Measurements from ENCODE around the gene ARL13A.
"Not testable (repeated sequence)": the region's sequence is repeated elsewhere in the genome, so short reads cannot be mapped to it uniquely, and the experiment has no call there.

The ARL13A gene

GRCh38 chrX:100969408-100969807 is at the start of gene ARL13A:
Gene ARL13A, plus strand, starts transcription at chrX:100969708. Its CDS starts 3,982 bp downstream, at chrX:100973690.
- no peak for DNase-seq

- no peak for DNase-seq
Measured at GRCh38 chrX:100924375-100924774, 45.1 kb upstream of the ARL13A start.

GRCh38 chrX:100926453-100926852 is 43.1 kb upstream of the ARL13A start:
- no peak for DNase-seq

- DNase-seq = no peak
Measured at GRCh38 chrX:100928660-100929613, 40.6 kb upstream of the ARL13A start, which contains the start of gene XKRX. Gene XKRX, minus strand, starts transcription at chrX:100928917. Its CDS starts 613 bp downstream, at chrX:100928304.

GRCh38 chrX:100931218-100931924 is 38.1 kb upstream of the ARL13A start:
- DNase-seq = no peak

GRCh38 chrX:100931925-100932285 is 37.6 kb upstream of the ARL13A start:
- no peak for DNase-seq

- DNase-seq = no peak
Measured at GRCh38 chrX:100935767-100936166, 33.7 kb upstream of the ARL13A start.

- DNase-seq = no peak
Measured at GRCh38 chrX:100939333-100939732, 30.2 kb upstream of the ARL13A start.

GRCh38 chrX:100944601-100945000 is 24.9 kb upstream of the ARL13A start:
- no peak for DNase-seq

GRCh38 chrX:100946299-100946927 is 23.1 kb upstream of the ARL13A start:
- no peak for DNase-seq

GRCh38 chrX:100948557-100948956 is 21.0 kb upstream of the ARL13A start:
- no peak for DNase-seq

- DNase-seq = no peak
Measured at GRCh38 chrX:100962811-100963210, 6.7 kb upstream of the ARL13A start.

GRCh38 chrX:100964362-100964761 is 5.1 kb upstream of the ARL13A start:
- no peak for DNase-seq

- DNase-seq = no peak
Measured at GRCh38 chrX:100969936-100970335, 428 bp downstream of the ARL13A start.

- no peak for DNase-seq
Measured at GRCh38 chrX:100973411-100973810, 3.9 kb downstream of the ARL13A start.

- DNase-seq = no peak
Measured at GRCh38 chrX:100975212-100975611, 5.7 kb downstream of the ARL13A start.

- no peak for DNase-seq
Measured at GRCh38 chrX:100976211-100976610, 6.7 kb downstream of the ARL13A start.

- DNase-seq = no peak
Measured at GRCh38 chrX:100979881-100980607, 10.5 kb downstream of the ARL13A start.

- no peak for DNase-seq
Measured at GRCh38 chrX:100980608-100981497, 11.3 kb downstream of the ARL13A start.

- DNase-seq = not testable (repeated sequence)
Measured at GRCh38 chrX:100981498-100981845, 12.0 kb downstream of the ARL13A start.

GRCh38 chrX:100984818-100985217 is 15.3 kb downstream of the ARL13A start:
- no peak for DNase-seq

GRCh38 chrX:100990139-100990538 is 20.6 kb downstream of the ARL13A start:
- DNase-seq = no peak
